B cell (primary cell): ENCODE data around the gene DLGAP3. TPM values are rescaled to one million over a fixed set of nuclear protein-coding genes. Genes with fewer than 3 reads are reported as not detected.

Experiments
- ATAC-seq: fragments of 200-7000 bp; cut with Tn5 transposase; one replicate; pipeline ENCODE4 v1.10.0; 2021; ENCODE audit warnings: low read depth, mild to moderate bottlenecking, moderate number of reproducible peaks, moderate library complexity
- CTCF ChIA-PET: fragments of 350-600 bp; sonication (Branson Sonifier 250); formaldehyde crosslinking; loops from one replicate; lab custom pipeline; 2021; ENCODE audit warnings: antibody characterized with exemption, inconsistent platforms; lab: Charles Lee
- POLR2A ChIA-PET: fragments of 350-600 bp; sonication (Branson Sonifier 250); formaldehyde crosslinking; loops from one replicate; lab custom pipeline; 2021; ENCODE audit warnings: antibody characterized with exemption; lab: Charles Lee
- DNase-seq: peaks from one replicate; pipeline ENCODE4 v3.0.0; 2013
- H2AFZ ChIP-seq: 2 replicates; pipeline ENCODE4 v1.6.1; 2012; ENCODE audit warnings: mild to moderate bottlenecking, low read depth, low read length; ENCODE audit not compliant: insufficient read depth, poor library complexity, severe bottlenecking
- H3K27ac ChIP-seq, 2 donors: 1 replicate in 1 of 2; 2 replicates in 1 of 2; pipeline ENCODE4 v1.5.1; 2012 to 2013; ENCODE audit warnings: low read length in 2 of 2, mild to moderate bottlenecking in 2 of 2, moderate library complexity in 1 of 2
- H3K27me3 ChIP-seq, 4 experiments: fragments of 200-600 bp in 1 of 4; sonication (generic) in 1 of 4; replicated peaks in 1 of 4; 1 replicate in 2 of 4; 2 replicates in 2 of 4; pipeline versions ENCODE4 v1.6.1 to v1.7.0; 2013 to 2016; ENCODE audit warnings: low read length in 3 of 4, mild to moderate bottlenecking in 2 of 4, mixed read lengths in 1 of 4, moderate library complexity in 1 of 4; ENCODE audit not compliant: insufficient read depth in 4 of 4, control insufficient read depth in 3 of 4; ENCODE audit errors: control extremely low read depth in 1 of 4
- H3K36me3 ChIP-seq, 2 experiments: replicated peaks in 1 of 2; 1 replicate in 1 of 2; 2 replicates in 1 of 2; pipeline versions ENCODE4 v1.6.1 to v1.7.1; 2013; ENCODE audit warnings: low read length in 1 of 2; ENCODE audit not compliant: insufficient read depth in 2 of 2, control insufficient read depth in 1 of 2; ENCODE audit errors: control extremely low read depth in 1 of 2, extremely low read depth in 1 of 2
- H3K4me1 ChIP-seq, 2 donors: fragments of 200-600 bp in 1 of 2; sonication (generic) in 1 of 2; 1 replicate in 1 of 2; 2 replicates in 1 of 2; pipeline versions ENCODE4 v1.5.1 to v1.6.1; 2013 to 2017; ENCODE audit warnings: low read length in 2 of 2; ENCODE audit not compliant: control insufficient read depth in 2 of 2, insufficient read depth in 2 of 2
- H3K4me2 ChIP-seq: replicated peaks from 2 replicates; pipeline ENCODE3; 2012; ENCODE audit warnings: mild to moderate bottlenecking, low read depth, low read length; ENCODE audit not compliant: poor library complexity, severe bottlenecking
- H3K4me3 ChIP-seq, 5 experiments: fragments of 200-600 bp in 1 of 5; sonication (generic) in 1 of 5; 1 replicate in 3 of 5; 2 replicates in 2 of 5; pipeline versions ENCODE4 v1.5.1 to v1.7.0; 2011 to 2016; ENCODE audit warnings: low read length in 4 of 5, mild to moderate bottlenecking in 4 of 5, low read depth in 2 of 5, control low read depth in 1 of 5, moderate library complexity in 1 of 5; ENCODE audit not compliant: insufficient read depth in 1 of 5; ENCODE audit errors: control extremely low read depth in 1 of 5, extremely low read depth in 1 of 5
- H3K79me2 ChIP-seq: fragments of 200-600 bp; sonication (generic); one replicate; pipeline ENCODE4 v1.6.0; 2016; ENCODE audit warnings: low read length; ENCODE audit not compliant: control insufficient read depth, insufficient read depth
- H3K9ac ChIP-seq: fragments of 200-600 bp; sonication (generic); 2 replicates; pipeline ENCODE4 v1.6.1; 2017; ENCODE audit warnings: mild to moderate bottlenecking, low read length, moderate library complexity
- H3K9me3 ChIP-seq, 3 donors: one replicate each; pipeline versions ENCODE4 v1.6.1 to v1.7.1; 2013; ENCODE audit warnings: low read length in 2 of 3; ENCODE audit not compliant: control insufficient read depth in 2 of 3, insufficient read depth in 1 of 3; ENCODE audit errors: control extremely low read depth in 1 of 3
- H4K20me1 ChIP-seq: 2 replicates; pipeline ENCODE4 v1.6.0; 2012; ENCODE audit warnings: mild to moderate bottlenecking, low read length; ENCODE audit not compliant: insufficient read depth, control insufficient read depth, poor library complexity, severe bottlenecking
- H3K27ac Mint-ChIP-seq: one replicate; pipeline ENCODE4 v1.8.0; 2021; ENCODE audit warnings: mixed read lengths
- H3K27me3 Mint-ChIP-seq: one replicate; pipeline ENCODE4 v1.8.0; 2021; ENCODE audit warnings: mixed read lengths
- H3K4me1 Mint-ChIP-seq: one replicate; pipeline ENCODE4 v1.8.0; 2021; ENCODE audit warnings: mixed read lengths
- H3K4me3 Mint-ChIP-seq: one replicate; pipeline ENCODE4 v1.8.0; 2021; ENCODE audit warnings: mixed read lengths
- H3K9me3 Mint-ChIP-seq: one replicate; pipeline ENCODE4 v1.8.0; 2022; ENCODE audit warnings: mixed read lengths; ENCODE audit not compliant: insufficient read depth
- CTCF ChIP-seq: fragments of 200-600 bp; IDR thresholded peaks from one replicate; pipeline ENCODE4 v1.8.0; 2022; ENCODE audit warnings: antibody characterized with exemption, mild to moderate bottlenecking
- EZH2 ChIP-seq: IDR thresholded peaks from 2 replicates; pipeline ENCODE4 v1.6.1; 2012; ENCODE audit warnings: borderline replicate concordance, low read depth, mild to moderate bottlenecking, moderate library complexity, low read length; ENCODE audit not compliant: insufficient read depth, poor library complexity, severe bottlenecking
- WGBS: methylation state at CpG from one replicate; pipeline ENCODE4 v1.1.5; 2013; ENCODE audit warnings: missing lambda C conversion rate; ENCODE audit not compliant: insufficient coverage; 5-methylcytosine and 5-hydroxymethylcytosine counted together
- intact Hi-C: fragments of 100-400 bp; cut with micrococcal nuclease; formaldehyde crosslinking; loops from one replicate; pipeline ENCODE4 v1.10.0; 2022
- polyA plus RNA-seq: library from polyadenylated mRNA; depleted of rRNA; stranded (reverse); fragments of >200 nt; gene quantifications from 2 replicates; pipeline ENCODE4 v1.2.3, GENCODE V29; 2012
- total RNA-seq, 2 donors: library from RNA; stranded (reverse); fragments of 120-200 nt in 1 of 2; gene quantifications; 1 replicate in 1 of 2; 2 replicates in 1 of 2; pipeline versions ENCODE4 v1.2.3 to v1.2.4, GENCODE V29; 2013 to 2022

The DLGAP3 gene
- total and polyA plus RNA-seq, 2 donors (not counting 1 experiment from before 2014, with no cell fraction given): 2.3 to 2.4 TPM

DNA sequence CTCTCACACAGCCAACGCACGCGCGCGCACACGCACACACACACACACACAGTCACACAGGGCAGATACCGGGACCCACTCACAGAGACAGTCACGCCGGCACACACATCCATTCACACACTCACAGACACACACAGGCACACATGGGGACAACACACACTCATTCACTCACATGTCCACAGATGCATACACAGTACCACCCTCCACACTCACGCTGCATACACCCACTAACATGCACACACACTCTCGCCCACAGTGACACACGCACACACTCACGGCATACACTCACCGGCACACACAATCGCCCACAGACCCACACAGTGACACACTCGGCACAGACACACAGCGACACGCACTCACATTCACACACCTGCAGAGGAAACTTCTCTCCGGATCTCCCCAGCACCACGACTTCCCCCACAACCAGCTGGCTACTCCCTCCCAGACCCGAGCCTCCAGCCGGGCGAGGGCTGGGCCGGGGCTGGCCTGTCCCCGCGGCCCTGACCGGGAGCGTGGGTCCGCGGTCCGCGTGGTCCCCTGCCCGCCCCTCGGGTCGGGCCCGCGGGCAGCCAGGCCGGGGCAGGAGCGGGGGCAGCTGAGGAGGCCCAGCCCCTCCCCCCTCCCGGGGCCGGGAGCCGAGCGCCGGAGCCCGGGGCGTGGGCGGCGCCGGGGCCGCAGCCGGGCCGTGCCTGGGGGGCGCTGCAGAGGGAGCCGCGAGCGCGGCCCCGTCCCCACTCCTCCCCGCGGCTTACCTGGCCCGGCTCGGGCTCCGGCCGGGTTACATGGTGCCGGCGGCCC lies 552 bp downstream of the DLGAP3 start:
- H3K9me3 Mint-ChIP-seq: no peaks in the 10 kb centered on the region
- intact Hi-C loops: no loop called here
- H3K4me2 ChIP-seq: peak overlapping the region; percentile 91

More for the DNA sequence above, 552 bp downstream of the DLGAP3 start:
- ChIA-PET CTCF (interaction anchor here (0.8 to 1.2 kb wide), 2 partner anchors 54 to 69 kb away, joined by 3 to 4 read pairs; partner anchors contain the start of gene SMIM12), POLR2A (no interaction called here)
- Histone ChIP-seq H2AFZ (peak overlapping the region; percentile 76), H3K9me3 (peaks cover 0 to 8% (median 0%) of the 10 kb centered on the region in 3 donors), H4K20me1 (no peaks in the 10 kb centered on the region), H3K27ac (no peak overlapping the region), H3K4me1 (peaks cover 29 to 30% of the 10 kb centered on the region in 2 donors), H3K4me3 (peak overlapping the region; percentile 43 to 70 (median 59)), H3K79me2 (peaks cover 14% of the 10 kb centered on the region), H3K9ac (peak overlapping the region; percentile 68), H3K27me3 (peaks cover 0 to 34% (median 14%) of the 10 kb centered on the region in 4 experiments), H3K36me3 (no peaks in the 10 kb centered on the region)
- DNase-seq (peak; percentile 61), ATAC-seq (peak; percentile 59)
- Mint-ChIP-seq H3K27ac (peak overlapping the region; percentile 33), H3K4me1 (peaks cover 29% of the 10 kb centered on the region), H3K4me3 (peak overlapping the region; percentile 90), H3K27me3 (peaks cover 22% of the 10 kb centered on the region)
- 4% methylated on average over 66 of the region's 66 CpGs for WGBS
- no peak for TF ChIP-seq EZH2
- no peak for TF ChIP-seq CTCF
